ENCODE measurements around the gene SCAP. TPM values are rescaled to one million over a fixed set of nuclear protein-coding genes. Genes with fewer than 3 reads are reported as not detected.

SCAP gene
- total RNA-seq, 1 donor from 2014 or later, result 76.4 TPM

DNA sequence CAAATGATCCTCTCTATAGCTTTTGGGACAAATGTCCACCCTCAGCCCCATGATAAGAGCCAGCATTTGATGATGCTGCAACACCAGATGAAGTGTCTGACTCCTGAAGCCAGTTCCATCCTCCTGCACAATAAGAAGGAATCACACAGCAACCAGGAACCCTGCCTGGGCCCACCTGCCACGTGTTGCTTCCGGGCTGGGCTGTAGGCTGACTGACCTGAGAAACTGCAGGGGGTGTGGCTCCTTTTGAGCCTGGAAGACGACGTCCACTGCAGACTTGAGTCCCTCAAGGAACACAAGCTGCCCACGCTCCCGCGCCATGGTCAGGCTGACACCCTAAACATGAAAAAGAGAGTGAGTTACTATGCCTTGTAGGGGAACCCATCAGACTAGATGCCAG lies 28.4 kb upstream of the SCAP start:
- TF ChIP-seq, protein P1, sequence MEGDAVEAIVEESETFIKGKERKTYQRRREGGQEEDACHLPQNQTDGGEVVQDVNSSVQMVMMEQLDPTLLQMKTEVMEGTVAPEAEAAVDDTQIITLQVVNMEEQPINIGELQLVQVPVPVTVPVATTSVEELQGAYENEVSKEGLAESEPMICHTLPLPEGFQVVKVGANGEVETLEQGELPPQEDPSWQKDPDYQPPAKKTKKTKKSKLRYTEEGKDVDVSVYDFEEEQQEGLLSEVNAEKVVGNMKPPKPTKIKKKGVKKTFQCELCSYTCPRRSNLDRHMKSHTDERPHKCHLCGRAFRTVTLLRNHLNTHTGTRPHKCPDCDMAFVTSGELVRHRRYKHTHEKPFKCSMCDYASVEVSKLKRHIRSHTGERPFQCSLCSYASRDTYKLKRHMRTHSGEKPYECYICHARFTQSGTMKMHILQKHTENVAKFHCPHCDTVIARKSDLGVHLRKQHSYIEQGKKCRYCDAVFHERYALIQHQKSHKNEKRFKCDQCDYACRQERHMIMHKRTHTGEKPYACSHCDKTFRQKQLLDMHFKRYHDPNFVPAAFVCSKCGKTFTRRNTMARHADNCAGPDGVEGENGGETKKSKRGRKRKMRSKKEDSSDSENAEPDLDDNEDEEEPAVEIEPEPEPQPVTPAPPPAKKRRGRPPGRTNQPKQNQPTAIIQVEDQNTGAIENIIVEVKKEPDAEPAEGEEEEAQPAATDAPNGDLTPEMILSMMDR (IDR thresholded peaks at IDR 0.05), result no peak
- no peak overlapping the region for H3K4me3 Mint-ChIP-seq (ENCODE audit: unreplicated experiment)
- H3K27ac Mint-ChIP-seq (ENCODE audit: unreplicated experiment), result no peak overlapping the region
- no peaks in the 10 kb centered on the region for H3K27me3 Mint-ChIP-seq (ENCODE audit: unreplicated experiment)
- DNase-seq (ENCODE audit: extremely low spot score, unreplicated experiment), result no peak
- peaks cover 38% of the 10 kb centered on the region for H3K36me3 Mint-ChIP-seq (ENCODE audit: unreplicated experiment)
- H3K4me1 Mint-ChIP-seq (ENCODE audit: unreplicated experiment), result no peaks in the 10 kb centered on the region
- no peaks in the 10 kb centered on the region for H3K9me3 Mint-ChIP-seq (ENCODE audit: unreplicated experiment)

DNA sequence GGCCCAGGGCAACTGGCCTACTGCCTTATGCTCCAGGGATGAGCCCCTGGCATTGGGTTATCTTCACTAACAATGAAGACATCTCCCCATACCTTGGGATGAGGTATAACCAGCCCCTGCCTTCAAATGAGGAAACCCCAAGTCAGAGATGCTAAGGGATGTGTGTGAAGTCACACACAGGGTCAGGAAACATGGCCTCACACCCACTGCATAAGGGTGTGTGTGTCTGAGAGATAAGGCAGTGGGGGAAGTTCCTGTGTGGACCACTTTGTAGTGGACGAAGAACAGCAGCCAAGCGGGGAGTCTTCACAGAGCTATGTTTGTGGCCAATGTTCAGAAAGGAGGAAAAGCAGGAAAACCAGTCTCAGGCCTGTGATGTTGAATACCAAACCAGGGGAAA lies 27.3 kb upstream of the SCAP start:
- TF ChIP-seq, protein P1 (IDR thresholded peaks at IDR 0.05), result no peak
- no peaks in the 10 kb centered on the region for H3K4me1 Mint-ChIP-seq (ENCODE audit: unreplicated experiment)
- H3K27me3 Mint-ChIP-seq (ENCODE audit: unreplicated experiment), result no peaks in the 10 kb centered on the region
- no peaks in the 10 kb centered on the region for H3K9me3 Mint-ChIP-seq (ENCODE audit: unreplicated experiment)
- H3K27ac Mint-ChIP-seq (ENCODE audit: unreplicated experiment), result no peak overlapping the region
- no peak overlapping the region for H3K4me3 Mint-ChIP-seq (ENCODE audit: unreplicated experiment)
- DNase-seq (ENCODE audit: extremely low spot score, unreplicated experiment), result no peak
- peaks cover 43% of the 10 kb centered on the region for H3K36me3 Mint-ChIP-seq (ENCODE audit: unreplicated experiment)

DNA sequence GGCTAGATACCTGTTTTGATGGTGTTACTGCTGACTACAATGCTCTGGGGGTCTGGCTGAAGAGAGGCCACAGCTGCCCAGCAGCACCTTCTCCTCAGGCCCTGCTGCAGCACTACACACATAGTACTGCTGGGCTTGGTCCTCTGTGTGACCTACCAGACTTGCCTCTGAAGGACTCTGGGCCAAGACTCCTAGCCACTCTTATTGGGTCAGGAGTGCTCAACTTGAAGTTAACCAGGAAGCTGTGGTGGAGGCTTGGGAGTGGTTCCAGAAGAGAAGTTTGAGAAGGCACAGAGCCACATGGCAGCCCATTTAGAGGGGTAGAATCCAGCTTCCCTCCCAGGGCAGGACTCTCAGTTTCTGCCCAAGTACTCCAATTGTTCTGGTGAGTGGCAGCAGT lies 21.2 kb upstream of the SCAP start:
- H3K4me3 Mint-ChIP-seq (ENCODE audit: unreplicated experiment), result no peak overlapping the region
- DNase-seq (ENCODE audit: extremely low spot score, unreplicated experiment), result no peak
- TF ChIP-seq, protein P1 (IDR thresholded peaks at IDR 0.05), result no peak
- H3K4me1 Mint-ChIP-seq (ENCODE audit: unreplicated experiment), result no peaks in the 10 kb centered on the region
- no peak overlapping the region for H3K27ac Mint-ChIP-seq (ENCODE audit: unreplicated experiment)
- peaks cover 41% of the 10 kb centered on the region for H3K36me3 Mint-ChIP-seq (ENCODE audit: unreplicated experiment)
- no peaks in the 10 kb centered on the region for H3K27me3 Mint-ChIP-seq (ENCODE audit: unreplicated experiment)
- H3K9me3 Mint-ChIP-seq (ENCODE audit: unreplicated experiment), result no peaks in the 10 kb centered on the region

DNA sequence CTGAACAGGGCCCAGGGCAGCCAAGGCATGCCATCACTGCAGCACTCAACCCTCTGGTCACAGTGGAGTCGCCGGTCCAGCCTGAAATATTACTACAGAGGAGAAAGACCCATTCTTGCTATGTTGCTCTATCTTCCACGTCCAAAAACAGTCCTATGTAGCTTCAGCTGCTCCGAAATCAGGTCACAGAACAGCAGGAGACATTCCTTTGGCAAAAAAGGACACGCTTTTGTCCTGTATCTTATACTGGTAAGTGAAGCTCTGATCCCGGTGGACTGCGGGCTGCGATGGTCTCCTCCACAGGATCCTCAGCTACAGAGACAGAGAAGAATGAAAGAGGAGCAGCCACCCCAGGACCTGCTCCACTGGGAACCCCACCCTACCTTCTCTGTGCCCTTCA lies 20.1 kb upstream of the SCAP start:
- no peak overlapping the region for H3K27ac Mint-ChIP-seq (ENCODE audit: unreplicated experiment)
- no peaks in the 10 kb centered on the region for H3K9me3 Mint-ChIP-seq (ENCODE audit: unreplicated experiment)
- H3K36me3 Mint-ChIP-seq (ENCODE audit: unreplicated experiment), result peaks cover 34% of the 10 kb centered on the region
- no peaks in the 10 kb centered on the region for H3K27me3 Mint-ChIP-seq (ENCODE audit: unreplicated experiment)
- TF ChIP-seq, protein P1 (IDR thresholded peaks at IDR 0.05), result no peak
- DNase-seq (ENCODE audit: extremely low spot score, unreplicated experiment), result no peak
- no peak overlapping the region for H3K4me3 Mint-ChIP-seq (ENCODE audit: unreplicated experiment)
- no peaks in the 10 kb centered on the region for H3K4me1 Mint-ChIP-seq (ENCODE audit: unreplicated experiment)

- no peak for DNase-seq (ENCODE audit: extremely low spot score, unreplicated experiment)
- H3K9me3 Mint-ChIP-seq (ENCODE audit: unreplicated experiment), result no peaks in the 10 kb centered on the region
- no peak overlapping the region for H3K27ac Mint-ChIP-seq (ENCODE audit: unreplicated experiment)
- H3K36me3 Mint-ChIP-seq (ENCODE audit: unreplicated experiment), result peaks cover 31% of the 10 kb centered on the region
- TF ChIP-seq, protein P1 (IDR thresholded peaks at IDR 0.05), result no peak
- no peaks in the 10 kb centered on the region for H3K4me1 Mint-ChIP-seq (ENCODE audit: unreplicated experiment)
- H3K27me3 Mint-ChIP-seq (ENCODE audit: unreplicated experiment), result no peaks in the 10 kb centered on the region
- H3K4me3 Mint-ChIP-seq (ENCODE audit: unreplicated experiment), result no peak overlapping the region
Measured at GRCh38 chr3:47495111-47495510, 19.4 kb upstream of the SCAP start.

Data from osteocyte (in vitro differentiated cells).